Liver (tissue), 9 donors: ENCODE measurements around the gene HIPK1. TPM values are rescaled to one million over a fixed set of nuclear protein-coding genes. Genes with fewer than 3 reads are reported as not detected.

ENCODE experiments used
- DNase-seq: peaks from one replicate; pipeline ENCODE4 v3.0.0-alpha.2; 2017; ENCODE audit warnings: low spot score
- H3K27ac ChIP-seq, 2 donors: one replicate each; pipeline ENCODE4 v1.7.0; 2013; ENCODE audit warnings: inconsistent platforms in 2 of 2, low read length in 2 of 2, control low read depth in 1 of 2, low read depth in 1 of 2, mild to moderate bottlenecking in 1 of 2
- H3K27me3 ChIP-seq, 4 donors: one replicate each; pipeline versions ENCODE4 v1.6.1 to v1.7.0; 2013; ENCODE audit warnings: low read length in 3 of 4, inconsistent platforms in 1 of 4, mild to moderate bottlenecking in 1 of 4, moderate library complexity in 1 of 4; ENCODE audit not compliant: control insufficient read depth in 4 of 4, insufficient read depth in 4 of 4
- H3K36me3 ChIP-seq, 4 donors: one replicate each; pipeline versions ENCODE4 v1.6.1 to v1.7.0; 2013; ENCODE audit warnings: low read length in 3 of 4, mild to moderate bottlenecking in 3 of 4, low read depth in 1 of 4, moderate library complexity in 1 of 4; ENCODE audit not compliant: control insufficient read depth in 4 of 4, insufficient read depth in 3 of 4
- H3K4me1 ChIP-seq, 4 donors: one replicate each; pipeline versions ENCODE4 v1.6.1 to v1.7.0; 2013; ENCODE audit warnings: low read length in 3 of 4, mild to moderate bottlenecking in 3 of 4, moderate library complexity in 1 of 4; ENCODE audit not compliant: control insufficient read depth in 4 of 4, insufficient read depth in 4 of 4
- H3K4me3 ChIP-seq, 3 donors: one replicate each; pipeline versions ENCODE4 v1.6.1 to v1.7.0; 2013; ENCODE audit warnings: low read length in 3 of 3, control low read depth in 1 of 3, low read depth in 1 of 3, mild to moderate bottlenecking in 1 of 3
- H3K9ac ChIP-seq, 2 donors: one replicate each; pipeline ENCODE4 v1.7.0; 2013; ENCODE audit warnings: low read length in 2 of 2, mild to moderate bottlenecking in 2 of 2, moderate library complexity in 2 of 2, control low read depth in 1 of 2, low read depth in 1 of 2
- H3K9me3 ChIP-seq, 4 donors: one replicate each; pipeline versions ENCODE4 v1.6.1 to v1.7.0; 2013; ENCODE audit warnings: low read length in 3 of 4; ENCODE audit not compliant: control insufficient read depth in 4 of 4
- EGR1 ChIP-seq, 2 donors: IDR thresholded peaks; 2 replicates each; pipeline ENCODE4 v1.6.1; 2016 to 2018; ENCODE audit warnings: antibody characterized with exemption in 2 of 2, low read depth in 2 of 2
- FOXA1 ChIP-seq: IDR thresholded peaks from 2 replicates; pipeline ENCODE4 v1.6.1; 2016; ENCODE audit warnings: antibody characterized with exemption
- HNF4A ChIP-seq, 2 donors: conservative IDR thresholded peaks; 2 replicates each; pipeline ENCODE4 v1.6.1; 2016; ENCODE audit warnings: antibody characterized with exemption in 2 of 2, mild to moderate bottlenecking in 2 of 2
- JUND ChIP-seq, 2 donors: IDR thresholded peaks; 2 replicates each; pipeline ENCODE4 v1.6.1; 2016; ENCODE audit warnings: antibody characterized with exemption in 2 of 2
- RAD21 ChIP-seq, 2 donors: IDR thresholded peaks; 2 replicates each; pipeline ENCODE4 v1.6.1; 2016; ENCODE audit warnings: antibody characterized with exemption in 2 of 2, mild to moderate bottlenecking in 2 of 2
- SP1 ChIP-seq: IDR thresholded peaks from 2 replicates; pipeline ENCODE4 v1.6.1; 2018; ENCODE audit warnings: antibody characterized with exemption, mild to moderate bottlenecking
- TAF1 ChIP-seq: conservative IDR thresholded peaks from 2 replicates; pipeline ENCODE4 v1.6.1; 2016; ENCODE audit warnings: antibody characterized with exemption, mild to moderate bottlenecking
- WGBS: extraction: QIAGEN DNeasy Blood & Tissue Kit; methylation state at CpG from one replicate; pipeline ENCODE4 v1.1.7; 2013; 5-methylcytosine and 5-hydroxymethylcytosine counted together
- polyA plus RNA-seq, 2 donors: library from polyadenylated mRNA; stranded (reverse) in 1 of 2; unstranded in 1 of 2; fragments of 200-250 nt in 1 of 2; fragments of >200 nt in 1 of 2; fragmentation: Nextera tagmentation in 1 of 2; extraction: Ambion mirVana in 1 of 2; gene quantifications; one replicate each; pipeline versions ENCODE4 v1.2.1 to v1.2.3, GENCODE V29; 2013 to 2015
- total RNA-seq, 2 donors: library from RNA; depleted of rRNA; stranded (reverse); fragments of >200 nt; gene quantifications; one replicate each; pipeline ENCODE4 v1.2.3, GENCODE V29; 2014
- TF ChIP-seq, protein P1 (sequence below): IDR thresholded peaks from 2 replicates; pipeline ENCODE4 v1.6.1; 2016; ENCODE audit warnings: antibody characterized with exemption
- TF ChIP-seq, protein P2 (sequence below): fragments of 150-350 bp; IDR thresholded peaks from 2 replicates; pipeline ENCODE4 v1.5.1; 2017; ENCODE audit warnings: improper control_type of control experiment, low read depth, low read length; ENCODE audit not compliant: missing input control
- donor health status: healthy.
- donor health status: healthy.
- donor health status: healthy.
- donor health status: healthy.
- donor health status: healthy.

HIPK1 gene
- total and polyA plus RNA-seq, 4 donors: 8.7 to 50.2 (median 15.1) TPM

DNA sequence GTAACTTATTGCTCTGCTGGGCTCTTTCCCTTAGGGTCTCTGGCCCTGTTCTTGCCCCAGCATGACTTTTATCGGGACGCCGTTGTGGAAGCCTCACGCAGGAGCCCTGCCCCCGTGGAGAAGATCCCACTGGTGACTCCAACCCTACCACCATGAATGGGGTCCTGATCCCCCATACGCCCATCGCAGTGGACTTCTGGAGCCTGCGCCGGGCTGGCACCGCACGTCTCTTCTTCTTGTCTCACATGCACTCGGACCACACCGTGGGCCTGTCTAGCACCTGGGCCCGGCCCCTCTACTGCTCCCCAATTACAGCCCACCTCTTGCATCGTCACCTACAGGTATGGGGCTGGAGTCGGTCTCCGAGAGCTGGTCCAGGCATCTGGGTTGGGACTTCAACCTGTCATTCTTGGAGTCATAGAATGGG, 23.7 kb upstream of the HIPK1 start:
- H3K9me3 ChIP-seq: no peaks in the 10 kb centered on the region
- DNase-seq: no peak
- H3K4me3 ChIP-seq: peak overlapping the region; percentile 64 to 95 (median 75)
- WGBS: under 1% methylated on average over 17 of the region's 17 CpGs
- no peaks in the 10 kb centered on the region for H3K27me3 ChIP-seq
- peaks cover 0 to 4% (median 2%) of the 10 kb centered on the region in 4 donors for H3K36me3 ChIP-seq
- H3K9ac ChIP-seq: peak overlapping the region; percentile 49 to 94
- TF ChIP-seq JUND (IDR thresholded peaks at IDR 0.05) (no peak), SP1 (no peak), HNF4A (conservative IDR thresholded peaks at IDR 0.05) (no peak), EGR1 (IDR thresholded peaks at IDR 0.05; ENCODE audit: low read depth in 2 of 2) (no peak)
- TF ChIP-seq, protein P1, sequence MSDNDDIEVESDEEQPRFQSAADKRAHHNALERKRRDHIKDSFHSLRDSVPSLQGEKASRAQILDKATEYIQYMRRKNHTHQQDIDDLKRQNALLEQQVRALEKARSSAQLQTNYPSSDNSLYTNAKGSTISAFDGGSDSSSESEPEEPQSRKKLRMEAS: no peak
- TF ChIP-seq, protein P2, sequence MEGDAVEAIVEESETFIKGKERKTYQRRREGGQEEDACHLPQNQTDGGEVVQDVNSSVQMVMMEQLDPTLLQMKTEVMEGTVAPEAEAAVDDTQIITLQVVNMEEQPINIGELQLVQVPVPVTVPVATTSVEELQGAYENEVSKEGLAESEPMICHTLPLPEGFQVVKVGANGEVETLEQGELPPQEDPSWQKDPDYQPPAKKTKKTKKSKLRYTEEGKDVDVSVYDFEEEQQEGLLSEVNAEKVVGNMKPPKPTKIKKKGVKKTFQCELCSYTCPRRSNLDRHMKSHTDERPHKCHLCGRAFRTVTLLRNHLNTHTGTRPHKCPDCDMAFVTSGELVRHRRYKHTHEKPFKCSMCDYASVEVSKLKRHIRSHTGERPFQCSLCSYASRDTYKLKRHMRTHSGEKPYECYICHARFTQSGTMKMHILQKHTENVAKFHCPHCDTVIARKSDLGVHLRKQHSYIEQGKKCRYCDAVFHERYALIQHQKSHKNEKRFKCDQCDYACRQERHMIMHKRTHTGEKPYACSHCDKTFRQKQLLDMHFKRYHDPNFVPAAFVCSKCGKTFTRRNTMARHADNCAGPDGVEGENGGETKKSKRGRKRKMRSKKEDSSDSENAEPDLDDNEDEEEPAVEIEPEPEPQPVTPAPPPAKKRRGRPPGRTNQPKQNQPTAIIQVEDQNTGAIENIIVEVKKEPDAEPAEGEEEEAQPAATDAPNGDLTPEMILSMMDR: no peak
- peak overlapping the region; percentile 82 to 93 for H3K27ac ChIP-seq
- peaks cover 2 to 23% (median 17%) of the 10 kb centered on the region in 4 donors for H3K4me1 ChIP-seq

DNA sequence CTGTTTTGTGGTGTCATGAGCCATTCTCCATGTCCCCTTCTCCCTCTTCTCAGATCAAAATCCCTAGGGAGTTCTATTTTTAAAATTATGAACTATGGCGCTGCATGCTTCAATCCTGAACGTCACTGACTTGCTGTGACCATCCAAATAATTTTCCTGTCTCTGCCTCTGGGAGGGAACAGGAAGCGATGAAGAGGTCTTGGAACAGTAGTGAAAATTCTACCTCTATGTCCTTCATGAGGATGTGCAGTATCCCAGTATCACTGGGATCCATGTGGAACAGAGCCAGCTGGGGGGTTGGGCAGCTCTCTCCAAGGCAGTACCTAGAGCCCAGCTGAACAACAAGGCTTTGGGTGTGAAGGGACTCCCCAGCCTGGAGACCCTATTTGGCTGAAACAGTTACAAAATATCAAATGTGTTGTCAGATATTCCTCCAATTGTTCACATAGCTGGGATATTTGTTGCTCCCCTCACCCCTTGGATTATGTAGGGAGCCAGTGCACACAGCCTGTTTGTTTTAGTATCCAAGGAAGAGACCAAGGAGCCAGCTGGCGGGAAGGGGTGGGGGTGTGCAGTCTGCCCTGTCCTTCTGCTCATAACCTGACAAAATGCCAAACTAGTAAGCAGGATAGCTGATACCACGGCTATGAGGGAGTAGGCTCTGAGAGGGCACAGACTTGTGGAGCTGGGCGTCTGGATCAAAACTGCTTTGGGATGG, 16.4 kb upstream of the HIPK1 start:
- no peaks in the 10 kb centered on the region for H3K4me1 ChIP-seq
- no peak overlapping the region for H3K9ac ChIP-seq
- WGBS: 85% methylated on average over 6 of the region's 6 CpGs
- H3K27ac ChIP-seq: peak overlapping the region in 1 of 2 donors; percentile 31
- DNase-seq: peak; percentile 53
- TF ChIP-seq, protein P2: no peak
- TF ChIP-seq SP1: peak; percentile 16
- no peak for TF ChIP-seq FOXA1
- no peak for TF ChIP-seq RAD21 (IDR thresholded peaks at IDR 0.05)
- TF ChIP-seq TAF1: no peak
- H3K9me3 ChIP-seq: no peaks in the 10 kb centered on the region
- H3K4me3 ChIP-seq: no peak overlapping the region
- H3K27me3 ChIP-seq: no peaks in the 10 kb centered on the region
- peaks cover 4 to 11% (median 8%) of the 10 kb centered on the region in 4 donors for H3K36me3 ChIP-seq

DNA sequence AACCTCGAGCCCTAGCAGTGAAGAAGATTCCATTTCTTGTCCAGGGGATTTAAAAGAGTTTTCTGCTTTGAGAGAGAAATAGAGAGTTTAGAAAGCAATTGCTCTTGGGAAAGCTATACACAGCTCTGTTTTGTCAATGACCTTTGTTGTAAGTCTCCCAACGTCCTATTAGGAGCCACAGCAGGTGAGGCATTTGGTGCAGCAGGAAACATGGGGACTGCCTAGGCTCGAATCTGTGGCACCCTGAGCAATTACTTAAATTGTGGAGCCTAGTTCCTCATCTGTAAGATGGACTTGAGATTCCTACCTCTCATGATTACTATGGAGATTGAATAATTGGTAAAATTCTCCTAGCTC, 15.8 kb upstream of the HIPK1 start:
- WGBS: 77% methylated on average over 3 of the region's 3 CpGs
- Histone ChIP-seq H3K27ac (peak overlapping the region in 1 of 2 donors; percentile 31), H3K9ac (no peak overlapping the region), H3K4me3 (no peak overlapping the region), H3K9me3 (no peaks in the 10 kb centered on the region), H3K27me3 (no peaks in the 10 kb centered on the region), H3K4me1 (no peaks in the 10 kb centered on the region), H3K36me3 (peaks cover 4 to 11% (median 8%) of the 10 kb centered on the region in 4 donors)
- no peak for DNase-seq
- no peak for TF ChIP-seq HNF4A (conservative IDR thresholded peaks at IDR 0.05)
- TF ChIP-seq, protein P2: no peak
